WTC11 (cell line): ENCODE data around the gene MEF2D.
A peak's percentile ranks its signal among the peaks of the same experiment; 100 is the strongest.

Experiments used
- ATF3 ChIP-seq: sonication (generic); formaldehyde crosslinking; conservative IDR thresholded peaks from 2 replicates; pipeline ENCODE4 v1.8.1; 2022; ENCODE audit warnings: mild to moderate bottlenecking, missing genetic modification reagents
- CTCF ChIP-seq: fragments of 200-600 bp; IDR thresholded peaks from 2 replicates; pipeline ENCODE4 v1.8.0; 2022; ENCODE audit warnings: antibody characterized with exemption
- ESRRA ChIP-seq: sonication (generic); formaldehyde crosslinking; IDR thresholded peaks from 2 replicates; pipeline ENCODE4 v1.8.1; 2022; ENCODE audit warnings: mild to moderate bottlenecking, missing genetic modification reagents, borderline replicate concordance
- NFYB ChIP-seq: sonication (generic); formaldehyde crosslinking; conservative IDR thresholded peaks from 2 replicates; pipeline ENCODE4 v1.8.0; 2022; ENCODE audit warnings: low read depth, missing genetic modification reagents
- STAT6 ChIP-seq: sonication (generic); formaldehyde crosslinking; conservative IDR thresholded peaks from 2 replicates; pipeline ENCODE4 v1.8.1; 2023; ENCODE audit warnings: mild to moderate bottlenecking, low read depth, missing genetic modification reagents, moderate library complexity
- USF2 ChIP-seq: sonication (generic); formaldehyde crosslinking; IDR thresholded peaks from 2 replicates; pipeline ENCODE4 v1.8.1; 2023; ENCODE audit warnings: mild to moderate bottlenecking, missing genetic modification reagents, moderate library complexity

GRCh38 chr1:156480411-156481192, 20.0 kb downstream of the MEF2D start:
- TF ChIP-seq NFYB (CRISPR knock-in tag) (no peak), CTCF (peak; percentile 73), ESRRA (CRISPR knock-in tag) (no peak), USF2 (no peak), STAT6 (CRISPR knock-in tag) (no peak), ATF3 (CRISPR knock-in tag) (no peak)
